IMR-90 (cell line): Measurements from ENCODE around the gene NME7. TPM values are rescaled to one million over a fixed set of nuclear protein-coding genes. Genes with fewer than 3 reads are reported as not detected.

Experiments used
- ATAC-seq: fragments of 200-7000 bp; cut with Tn5 transposase; 2 replicates; pipeline ENCODE4 v1.9.1; 2020; ENCODE audit warnings: low read depth, mild to moderate bottlenecking, moderate library complexity
- BruUV-seq: library from RNA; stranded (reverse); fragments of 400-500 nt; replicated peaks from 2 replicates; lab custom pipeline; 2021; lab: Mats Ljungman, UMichigan
- CTCF ChIA-PET: fragments of 300-600 bp; formaldehyde crosslinking; extraction: SDS; loops from one replicate; lab custom pipeline; 2021; ENCODE audit warnings: antibody characterized with exemption; lab: Yijun Ruan, JAX
- POLR2A ChIA-PET: fragments of 300-600 bp; sonication (Branson Sonifier 250); formaldehyde crosslinking; loops from one replicate; lab custom pipeline; 2022; ENCODE audit warnings: antibody characterized with exemption; ENCODE audit not compliant: unreplicated experiment; lab: Charles Lee
- DNase-seq: peaks from one replicate; pipeline ENCODE4 v3.0.0; 2013
- H2AFZ ChIP-seq: replicated peaks from 2 replicates; pipeline ENCODE3; 2013; ENCODE audit warnings: low read length, mild to moderate bottlenecking; ENCODE audit not compliant: poor library complexity
- H2AK5ac ChIP-seq: 2 replicates; pipeline ENCODE4 v1.6.1; 2013; ENCODE audit warnings: low read depth, low read length, inconsistent platforms
- H2AK9ac ChIP-seq: replicated peaks from 2 replicates; pipeline ENCODE3; 2013; ENCODE audit warnings: mild to moderate bottlenecking, low read depth, low read length, moderate library complexity; ENCODE audit not compliant: poor library complexity
- H2BK120ac ChIP-seq: 2 replicates; pipeline ENCODE4 v1.6.1; 2013; ENCODE audit warnings: low read depth, low read length, inconsistent platforms
- H2BK15ac ChIP-seq: 3 replicates; pipeline ENCODE4 v1.6.1; 2013; ENCODE audit warnings: low read depth, low read length, inconsistent platforms
- H2BK20ac ChIP-seq: 2 replicates; pipeline ENCODE4 v1.6.1; 2013; ENCODE audit warnings: low read depth, mild to moderate bottlenecking, inconsistent platforms, low read length, moderate library complexity
- H2BK5ac ChIP-seq: 2 replicates; pipeline ENCODE4 v1.6.1; 2013; ENCODE audit warnings: mild to moderate bottlenecking, low read depth, low read length, inconsistent platforms; ENCODE audit not compliant: poor library complexity, severe bottlenecking
- H3K14ac ChIP-seq: replicated peaks from 2 replicates; pipeline ENCODE4 v1.6.1; 2013; ENCODE audit warnings: low read depth, low read length, inconsistent platforms
- H3K18ac ChIP-seq: 2 replicates; pipeline ENCODE4 v1.6.1; 2013; ENCODE audit warnings: low read depth, low read length, control low read depth
- H3K23ac ChIP-seq: 2 replicates; pipeline ENCODE4 v1.6.1; 2013; ENCODE audit warnings: low read depth, low read length, inconsistent platforms
- H3K27ac ChIP-seq: 2 replicates; pipeline ENCODE4 v1.5.1; 2013; ENCODE audit warnings: mild to moderate bottlenecking, control low read depth, low read length; ENCODE audit not compliant: insufficient read depth
- H3K27me3 ChIP-seq: 2 replicates; pipeline ENCODE4 v1.6.1; 2013; ENCODE audit warnings: low read length; ENCODE audit not compliant: control insufficient read depth, insufficient read depth
- H3K36me3 ChIP-seq: 2 replicates; pipeline ENCODE4 v1.6.1; 2013; ENCODE audit warnings: low read length, mixed read lengths; ENCODE audit not compliant: control insufficient read depth, insufficient read depth
- H3K4ac ChIP-seq: 2 replicates; pipeline ENCODE4 v1.6.1; 2013; ENCODE audit warnings: low read depth, low read length, inconsistent platforms
- H3K4me1 ChIP-seq: 2 replicates; pipeline ENCODE4 v1.6.1; 2013; ENCODE audit warnings: low read length, mixed read lengths; ENCODE audit not compliant: control insufficient read depth, insufficient read depth
- H3K4me2 ChIP-seq: 2 replicates; pipeline ENCODE4 v1.6.1; 2013; ENCODE audit warnings: low read depth, mild to moderate bottlenecking, control low read depth, low read length, moderate library complexity
- H3K4me3 ChIP-seq: 2 replicates; pipeline ENCODE4 v1.5.1; 2013; ENCODE audit warnings: low read depth, mild to moderate bottlenecking, control low read depth, low read length, moderate library complexity; ENCODE audit not compliant: insufficient read depth
- H3K56ac ChIP-seq: 2 replicates; pipeline ENCODE4 v1.6.1; 2013; ENCODE audit warnings: low read length, inconsistent platforms; ENCODE audit not compliant: insufficient read depth; ENCODE audit errors: extremely low read depth
- H3K79me1 ChIP-seq, 2 experiments: 2 replicates each; pipeline ENCODE4 v1.6.1; 2013; ENCODE audit warnings: low read length in 2 of 2, inconsistent platforms in 1 of 2, low read depth in 1 of 2
- H3K9ac ChIP-seq: 2 replicates; pipeline ENCODE4 v1.6.1; 2013; ENCODE audit warnings: low read depth, low read length, control low read depth
- H3K9me1 ChIP-seq: 2 replicates; pipeline ENCODE4 v1.6.1; 2013; ENCODE audit warnings: low read length, inconsistent platforms; ENCODE audit not compliant: insufficient read depth
- H3K9me3 ChIP-seq: 2 replicates; pipeline ENCODE4 v1.6.1; 2013; ENCODE audit warnings: low read length; ENCODE audit not compliant: control insufficient read depth, insufficient read depth
- H4K20me1 ChIP-seq: 2 replicates; pipeline ENCODE4 v1.6.1; 2013; ENCODE audit warnings: low read length, inconsistent platforms; ENCODE audit not compliant: insufficient read depth
- H4K5ac ChIP-seq: 2 replicates; pipeline ENCODE4 v1.6.1; 2013; ENCODE audit warnings: mild to moderate bottlenecking, low read depth, low read length, control low read depth
- H4K8ac ChIP-seq, 2 experiments: 2 replicates each; pipeline ENCODE4 v1.6.1; 2013; ENCODE audit warnings: low read depth in 2 of 2, low read length in 2 of 2, control low read depth in 1 of 2, inconsistent platforms in 1 of 2
- H4K91ac ChIP-seq: 2 replicates; pipeline ENCODE4 v1.6.1; 2013; ENCODE audit warnings: low read depth, low read length, inconsistent platforms; ENCODE audit not compliant: insufficient read depth
- BHLHE40 ChIP-seq: fragments of 150-350 bp; IDR thresholded peaks from 2 replicates; pipeline ENCODE4 v1.6.1; 2016; ENCODE audit warnings: mild to moderate bottlenecking, low read depth, low read length
- CEBPB ChIP-seq: IDR thresholded peaks from 2 replicates; pipeline ENCODE4 v1.6.1; 2012; ENCODE audit warnings: low read depth, low read length, improper control_type of control experiment
- CHD1 ChIP-seq: IDR thresholded peaks from 2 replicates; pipeline ENCODE4 v1.6.1; 2012; ENCODE audit warnings: low read depth, low read length, improper control_type of control experiment
- CTCF ChIP-seq: conservative IDR thresholded peaks from 2 replicates; pipeline ENCODE4 v1.5.1; 2012; ENCODE audit warnings: mild to moderate bottlenecking, low read depth, low read length, improper control_type of control experiment
- FOS ChIP-seq: fragments of 150-350 bp; IDR thresholded peaks from 2 replicates; pipeline ENCODE4 v1.6.1; 2016; ENCODE audit warnings: low read depth, low read length
- MAFK ChIP-seq: IDR thresholded peaks from 2 replicates; pipeline ENCODE4 v1.6.1; 2012; ENCODE audit warnings: low read depth, low read length, improper control_type of control experiment
- MAZ ChIP-seq: IDR thresholded peaks from 2 replicates; pipeline ENCODE4 v1.6.1; 2012; ENCODE audit warnings: low read depth, mild to moderate bottlenecking, low read length, improper control_type of control experiment, moderate library complexity, borderline replicate concordance
- MXI1 ChIP-seq: IDR thresholded peaks from 2 replicates; pipeline ENCODE4 v1.6.1; 2012; ENCODE audit warnings: low read depth, mild to moderate bottlenecking, low read length, moderate library complexity, borderline replicate concordance
- NFE2L2 ChIP-seq: fragments of 150-350 bp; IDR thresholded peaks from 2 replicates; pipeline ENCODE4 v1.6.1; 2016; ENCODE audit warnings: low read depth, mild to moderate bottlenecking, low read length
- POLR2A ChIP-seq: IDR thresholded peaks from 2 replicates; pipeline ENCODE4 v1.6.1; 2012; ENCODE audit warnings: mild to moderate bottlenecking, low read depth, low read length
- RAD21 ChIP-seq: IDR thresholded peaks from 2 replicates; pipeline ENCODE4 v1.6.1; 2012; ENCODE audit warnings: low read length, improper control_type of control experiment
- RCOR1 ChIP-seq: IDR thresholded peaks from 2 replicates; pipeline ENCODE4 v1.6.1; 2012; ENCODE audit warnings: mild to moderate bottlenecking, low read length, improper control_type of control experiment; ENCODE audit not compliant: insufficient replicate concordance
- RFX5 ChIP-seq: IDR thresholded peaks from 2 replicates; pipeline ENCODE4 v1.8.0; 2012; ENCODE audit warnings: low read depth, mild to moderate bottlenecking, low read length, moderate library complexity
- SMC3 ChIP-seq: fragments of 150-350 bp; IDR thresholded peaks from 2 replicates; pipeline ENCODE4 v1.6.1; 2016; ENCODE audit warnings: low read depth, mild to moderate bottlenecking, antibody characterized with exemption, low read length, moderate library complexity
- whole genome bisulfite sequencing, 2 experiments: methylation state at CpG; one replicate each; pipeline versions ENCODE4 v1.1.5 to v1.1.7; 2013; ENCODE audit warnings: missing lambda C conversion rate in 2 of 2; ENCODE audit not compliant: insufficient read length in 1 of 2; ENCODE audit errors: extremely low coverage in 2 of 2; 5-methylcytosine and 5-hydroxymethylcytosine counted together
- dilution Hi-C: fragments of 300-500 bp; cut with HindIII; formaldehyde crosslinking; loops from one replicate; pipeline ENCODE4 v1.14.3; 2018; ENCODE audit warnings: low sequenced_read_pairs; ENCODE audit not compliant: unreplicated experiment
- in situ Hi-C: fragments of 300-500 bp; cut with MboI; formaldehyde crosslinking; loops from 3 replicates; pipeline ENCODE4 v1.14.3; 2019; ENCODE audit warnings: low sequenced_read_pairs, inconsistent platforms, mixed read lengths
- intact Hi-C: fragments of 100-400 bp; cut with micrococcal nuclease; formaldehyde crosslinking; loops from 2 replicates; pipeline ENCODE4 v1.10.0; 2022
- polyA plus RNA-seq, 3 experiments: library from polyadenylated mRNA; depleted of rRNA; stranded (reverse); fragments of >200 nt; gene quantifications; 2 replicates each; pipeline ENCODE4 v1.2.3, GENCODE V29; 2012; ENCODE audit warnings: low replicate concordance in 1 of 3
- total RNA-seq: library from RNA; depleted of rRNA; stranded (reverse); fragments of >200 nt; gene quantifications from 2 replicates; pipeline ENCODE4 v1.2.3, GENCODE V29; 2012
- TF ChIP-seq, protein P1 (sequence below): fragments of 150-350 bp; IDR thresholded peaks from 2 replicates; pipeline ENCODE4 v1.6.1; 2016; ENCODE audit warnings: low read depth, mild to moderate bottlenecking, low read length, moderate library complexity, borderline replicate concordance
- TF ChIP-seq, protein P2 (sequence below): fragments of 150-350 bp; IDR thresholded peaks from 2 replicates; pipeline ENCODE4 v1.6.1; 2017; ENCODE audit warnings: mild to moderate bottlenecking, antibody characterized with exemption, low read length, low read depth

Gene NME7
- total and polyA plus RNA-seq, 2 of the 4 experiments (the other 2 are of a cell fraction): 18.3 to 22.4 TPM

DNA sequence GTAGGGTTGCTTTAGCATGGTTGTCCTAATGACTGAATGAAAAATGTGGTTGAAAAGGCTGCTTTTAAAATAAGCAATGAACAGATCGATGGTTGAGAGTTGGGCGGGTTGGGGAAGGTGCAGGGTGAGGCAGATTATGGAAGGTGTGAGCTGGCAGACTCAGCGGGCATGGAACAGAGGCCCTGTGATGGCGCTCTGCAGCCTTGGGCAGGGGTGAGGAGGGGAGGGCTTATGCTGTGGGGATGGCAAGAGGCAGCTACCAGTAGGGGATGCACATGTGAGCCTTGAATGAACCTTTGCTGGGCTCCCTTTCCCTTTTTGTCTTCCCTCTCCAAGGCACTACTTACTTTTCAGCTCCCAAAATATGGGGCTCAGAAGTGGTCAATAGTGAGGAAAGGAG is 230.2 kb downstream of the NME7 start:
- Histone ChIP-seq H3K23ac (no peak overlapping the region), H4K91ac (no peak overlapping the region), H3K9me1 (no peaks in the 10 kb centered on the region), H2AK9ac (no peak overlapping the region), H3K14ac (no peak overlapping the region), H3K36me3 (no peaks in the 10 kb centered on the region), H3K27me3 (no peaks in the 10 kb centered on the region), H3K9me3 (no peaks in the 10 kb centered on the region), H4K20me1 (no peaks in the 10 kb centered on the region), H2BK15ac (no peak overlapping the region), H3K18ac (no peak overlapping the region), H3K79me1 (no peaks in the 10 kb centered on the region), H3K4me1 (no peaks in the 10 kb centered on the region), H2AFZ (no peak overlapping the region), H3K27ac (no peak overlapping the region), H2BK20ac (no peak overlapping the region), H2BK5ac (no peak overlapping the region), H4K8ac (no peak overlapping the region), H4K5ac (no peak overlapping the region), H3K4me2 (no peak overlapping the region), H3K4me3 (no peak overlapping the region), H3K9ac (no peak overlapping the region), H3K4ac (no peak overlapping the region), H2BK120ac (no peak overlapping the region), H3K56ac (no peak overlapping the region), H2AK5ac (no peak overlapping the region)
- TF ChIP-seq RFX5 (no peak), MAZ (no peak), CHD1 (no peak), SMC3 (no peak), RCOR1 (no peak), BHLHE40 (no peak), POLR2A (no peak), MAFK (no peak), MXI1 (no peak), FOS (no peak), NFE2L2 (no peak), CTCF (no peak), CEBPB (no peak), RAD21 (no peak)
- TF ChIP-seq, protein P1, sequence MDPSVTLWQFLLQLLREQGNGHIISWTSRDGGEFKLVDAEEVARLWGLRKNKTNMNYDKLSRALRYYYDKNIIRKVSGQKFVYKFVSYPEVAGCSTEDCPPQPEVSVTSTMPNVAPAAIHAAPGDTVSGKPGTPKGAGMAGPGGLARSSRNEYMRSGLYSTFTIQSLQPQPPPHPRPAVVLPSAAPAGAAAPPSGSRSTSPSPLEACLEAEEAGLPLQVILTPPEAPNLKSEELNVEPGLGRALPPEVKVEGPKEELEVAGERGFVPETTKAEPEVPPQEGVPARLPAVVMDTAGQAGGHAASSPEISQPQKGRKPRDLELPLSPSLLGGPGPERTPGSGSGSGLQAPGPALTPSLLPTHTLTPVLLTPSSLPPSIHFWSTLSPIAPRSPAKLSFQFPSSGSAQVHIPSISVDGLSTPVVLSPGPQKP: no peak
- TF ChIP-seq, protein P2, sequence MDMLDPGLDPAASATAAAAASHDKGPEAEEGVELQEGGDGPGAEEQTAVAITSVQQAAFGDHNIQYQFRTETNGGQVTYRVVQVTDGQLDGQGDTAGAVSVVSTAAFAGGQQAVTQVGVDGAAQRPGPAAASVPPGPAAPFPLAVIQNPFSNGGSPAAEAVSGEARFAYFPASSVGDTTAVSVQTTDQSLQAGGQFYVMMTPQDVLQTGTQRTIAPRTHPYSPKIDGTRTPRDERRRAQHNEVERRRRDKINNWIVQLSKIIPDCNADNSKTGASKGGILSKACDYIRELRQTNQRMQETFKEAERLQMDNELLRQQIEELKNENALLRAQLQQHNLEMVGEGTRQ: no peak
- no TSS peak for BruUV-seq
- in situ Hi-C loops (no loop called here), intact Hi-C loops (loop anchor here (10.0 kb wide), 1 partner anchor 533 kb away; no protein-coding TSS in a partner anchor), dilution Hi-C loops (no loop called here)
- DNase-seq (no peak), ATAC-seq (no peak)
- CTCF ChIA-PET: no interaction called here
- POLR2A ChIA-PET: no interaction called here
- 100% methylated on average over 2 of the region's 4 CpGs; no CpG with 5 or more reads in 1 of the 2 experiments for WGBS, 2 experiments
